Erythroblast (primary cell): ENCODE data around the gene GRK2.

Experiments
- DNase-seq, 2 experiments: peaks; one replicate each; lab custom pipeline; 2025; lab: John Stamatoyannopoulos, UW
- GATA1 ChIP-seq: IDR thresholded peaks from 2 replicates; pipeline ENCODE4 v1.6.1; 2011; ENCODE audit warnings: low read depth, mild to moderate bottlenecking, control low read depth, low read length, moderate library complexity
- POLR2A ChIP-seq: IDR thresholded peaks from 2 replicates; pipeline ENCODE4 v1.6.1; 2011; ENCODE audit warnings: mild to moderate bottlenecking, low read length

Gene GRK2

GRCh38 chr11:67247946-67248550 lies 18.2 kb upstream of the GRK2 start:
- TF ChIP-seq POLR2A (no peak), GATA1 (no peak)
- DNase-seq, result no peak

- no peak for TF ChIP-seq POLR2A
- TF ChIP-seq GATA1, result no peak
- DNase-seq, result no peak
These were observed 17.6 kb upstream of the GRK2 start for GRCh38 chr11:67248653-67249052.

- no peak for DNase-seq
- TF ChIP-seq POLR2A (no peak), GATA1 (no peak)
These were observed 15.9 kb upstream of the GRK2 start for GRCh38 chr11:67250059-67251043.

- no peak for DNase-seq
- TF ChIP-seq POLR2A (no peak), GATA1 (no peak)
These were observed 14.4 kb upstream of the GRK2 start for GRCh38 chr11:67251841-67252240.

- peak; percentile 66 to 76 for DNase-seq
- TF ChIP-seq GATA1 (no peak), POLR2A (no peak)
These were observed 13.4 kb upstream of the GRK2 start for GRCh38 chr11:67252831-67253239.

GRCh38 chr11:67253872-67254624 lies 12.2 kb upstream of the GRK2 start:
- peak; percentile 75 to 86 for DNase-seq
- TF ChIP-seq GATA1 (no peak), POLR2A (no peak)

GRCh38 chr11:67254798-67255197 lies 11.5 kb upstream of the GRK2 start:
- TF ChIP-seq GATA1 (no peak), POLR2A (no peak)

GRCh38 chr11:67255353-67255752 lies 10.9 kb upstream of the GRK2 start:
- DNase-seq, result no peak
- TF ChIP-seq POLR2A, result no peak
- TF ChIP-seq GATA1, result no peak

More at GRCh38 chr11:67254798-67255197, 11.5 kb upstream of the GRK2 start:
- DNase-seq, result peak; percentile 48 to 64

GRCh38 chr11:67255864-67256263 lies 10.4 kb upstream of the GRK2 start:
- TF ChIP-seq POLR2A, result no peak
- no peak for TF ChIP-seq GATA1
- DNase-seq, result no peak

GRCh38 chr11:67256477-67257135 lies 9.7 kb upstream of the GRK2 start:
- TF ChIP-seq POLR2A (no peak), GATA1 (no peak)
- DNase-seq, result no peak

GRCh38 chr11:67260406-67260805 lies 5.9 kb upstream of the GRK2 start:
- TF ChIP-seq POLR2A, result no peak
- TF ChIP-seq GATA1, result no peak
- no peak for DNase-seq

- DNase-seq, result peak; percentile 47 to 63
These were observed 5.2 kb upstream of the GRK2 start for GRCh38 chr11:67260885-67261639.

- DNase-seq, result no peak
- no peak for TF ChIP-seq GATA1
These were observed 4.7 kb upstream of the GRK2 start for GRCh38 chr11:67261640-67261945.
